HCT116 (cell line): ENCODE data around the gene DUSP16. TPM values are rescaled to one million over a fixed set of nuclear protein-coding genes. Genes with fewer than 3 reads are reported as not detected.

Experiments
- ATAC-seq: fragments of 200-7000 bp; cut with Tn5 transposase; 2 replicates; pipeline ENCODE4 v1.9.1; 2020; ENCODE audit warnings: mild to moderate bottlenecking, moderate library complexity
- BruUV-seq: library from RNA; stranded (reverse); fragments of 400-500 nt; replicated peaks from 2 replicates; lab custom pipeline; 2021; lab: Mats Ljungman, UMichigan
- CTCF ChIA-PET: fragments of 300-600 bp; sonication (Branson Sonifier 250); formaldehyde crosslinking; loops from one replicate; lab custom pipeline; 2021; ENCODE audit warnings: antibody characterized with exemption; lab: Charles Lee
- POLR2A ChIA-PET: fragments of 300-600, 350-600 bp; sonication (Branson Sonifier 250); formaldehyde crosslinking; loops from one replicate; lab custom pipeline; 2021; ENCODE audit warnings: antibody characterized with exemption; lab: Charles Lee
- RAD21 ChIA-PET, 2 experiments: fragments of 300-600 bp; sonication (Branson Sonifier 250); formaldehyde crosslinking; loops; one replicate each; lab custom pipeline; 2023; ENCODE audit warnings: low total read pairs in 2 of 2; ENCODE audit not compliant: uncharacterized antibody in 2 of 2, unreplicated experiment in 2 of 2, low non-redundant PET in 1 of 2; lab: Charles Lee
- DNase-seq: peaks from one replicate; pipeline ENCODE4 v3.0.0-alpha.2; 2010; ENCODE audit warnings: low read depth, low spot score
- H2AFZ ChIP-seq: fragments of 200-600 bp; shearing (Covaris generic), sonication (generic); 2 replicates; pipeline ENCODE4 v1.6.1; 2017; ENCODE audit warnings: low read depth, mixed run types, mixed read lengths, antibody characterized with exemption, low read length; ENCODE audit not compliant: poor library complexity, severe bottlenecking
- H3K27ac ChIP-seq: 2 replicates; pipeline ENCODE4 v1.5.1; 2012; ENCODE audit warnings: low read depth, low read length
- H3K27me3 ChIP-seq: fragments of 200-600 bp; sonication (generic); 2 replicates; pipeline ENCODE4 v1.6.1; 2016; ENCODE audit warnings: mixed run types, low read length, mixed read lengths; ENCODE audit not compliant: insufficient read depth
- H3K36me3 ChIP-seq, 2 experiments: fragments of 200-500 bp in 1 of 2; fragments of 200-600 bp in 1 of 2; sonication (Bioruptor generic) in 1 of 2; sonication (generic) in 1 of 2; 2 replicates each; pipeline versions ENCODE4 v1.5.1 to v1.6.1; 2014 to 2016; ENCODE audit warnings: low read length in 2 of 2, inconsistent platforms in 1 of 2, mixed read lengths in 1 of 2, mixed run types in 1 of 2; ENCODE audit not compliant: insufficient read depth in 2 of 2, control insufficient read depth in 1 of 2
- H3K4me1 ChIP-seq, 2 experiments: fragments of 200-600 bp in 1 of 2; sonication (generic) in 1 of 2; 2 replicates each; pipeline versions ENCODE4 v1.5.1 to v1.6.1; 2012 to 2017; ENCODE audit warnings: low read length in 2 of 2, inconsistent platforms in 1 of 2, mild to moderate bottlenecking in 1 of 2, mixed read lengths in 1 of 2, mixed run types in 1 of 2, moderate library complexity in 1 of 2; ENCODE audit not compliant: insufficient read depth in 2 of 2, control insufficient read depth in 1 of 2
- H3K4me2 ChIP-seq: fragments of 200-600 bp; sonication (generic); 2 replicates; pipeline ENCODE4 v1.6.1; 2017; ENCODE audit warnings: mixed run types, low read length, mixed read lengths
- H3K4me3 ChIP-seq, 2 experiments: fragments of 200-600 bp in 1 of 2; sonication (generic) in 1 of 2; replicated peaks in 1 of 2; 2 replicates each; pipeline ENCODE4 v1.5.1; 2011 to 2016; ENCODE audit warnings: low read length in 2 of 2, control low read depth in 1 of 2, low read depth in 1 of 2, mild to moderate bottlenecking in 1 of 2, mixed read lengths in 1 of 2, mixed run types in 1 of 2
- H3K79me2 ChIP-seq: fragments of 200-600 bp; sonication (generic); 2 replicates; pipeline ENCODE4 v1.6.1; 2017; ENCODE audit warnings: mild to moderate bottlenecking, mixed run types, low read length, moderate library complexity, mixed read lengths; ENCODE audit not compliant: insufficient read depth
- H3K9ac ChIP-seq: fragments of 200-600 bp; sonication (generic); 2 replicates; pipeline ENCODE4 v1.6.1; 2016; ENCODE audit warnings: low read length, mixed read lengths
- H3K9me2 ChIP-seq: fragments of 200-600 bp; sonication (generic), shearing (Covaris generic); 2 replicates; pipeline ENCODE4 v1.6.1; 2017; ENCODE audit warnings: mixed run types, mild to moderate bottlenecking, moderate library complexity; ENCODE audit not compliant: insufficient read depth
- H3K9me3 ChIP-seq, 2 experiments: fragments of 200-500 bp in 1 of 2; fragments of 200-600 bp in 1 of 2; sonication (Bioruptor generic) in 1 of 2; sonication (generic) in 1 of 2; 2 replicates each; pipeline ENCODE4 v1.6.1; 2014 to 2017; ENCODE audit warnings: low read length in 2 of 2, mixed read lengths in 2 of 2, inconsistent platforms in 1 of 2, low read depth in 1 of 2, mild to moderate bottlenecking in 1 of 2, mixed run types in 1 of 2, moderate library complexity in 1 of 2; ENCODE audit not compliant: control insufficient read depth in 1 of 2, insufficient read depth in 1 of 2
- H4K20me1 ChIP-seq: fragments of 200-600 bp; sonication (generic), shearing (Covaris generic); 2 replicates; pipeline ENCODE4 v1.6.1; 2017; ENCODE audit warnings: mixed run types, mild to moderate bottlenecking, moderate library complexity; ENCODE audit not compliant: insufficient read depth
- ATF3 ChIP-seq: IDR thresholded peaks from 2 replicates; pipeline ENCODE4 v1.6.1; 2012
- CTCF ChIP-seq, 3 experiments: fragments of 200-600 bp in 1 of 3; sonication (generic) in 1 of 3; IDR thresholded peaks in 2 of 3; conservative IDR thresholded peaks in 1 of 3; 2 replicates each; pipeline ENCODE4 v1.5.1; 2012 to 2017; ENCODE audit warnings: low read depth in 2 of 3, low read length in 2 of 3, antibody characterized with exemption in 1 of 3, borderline replicate concordance in 1 of 3, control low read depth in 1 of 3, mild to moderate bottlenecking in 1 of 3, mixed read lengths in 1 of 3, mixed run types in 1 of 3, moderate library complexity in 1 of 3; ENCODE audit not compliant: insufficient read depth in 1 of 3
- ELF1 ChIP-seq: IDR thresholded peaks from 2 replicates; pipeline ENCODE4 v1.6.1; 2012; ENCODE audit warnings: low read depth, borderline replicate concordance
- EZH2phosphoT487 ChIP-seq: fragments of 200-600 bp; IDR thresholded peaks from 2 replicates; pipeline ENCODE4 v1.6.1; 2018; ENCODE audit warnings: antibody characterized with exemption, borderline replicate concordance
- MAX ChIP-seq: IDR thresholded peaks from 2 replicates; pipeline ENCODE4 v1.6.1; 2012
- POLR2A ChIP-seq: IDR thresholded peaks from 2 replicates; pipeline ENCODE4 v1.7.0; 2011; ENCODE audit warnings: borderline replicate concordance; ENCODE audit not compliant: insufficient read depth, insufficient read length; ENCODE audit errors: extremely low read depth
- RAD21 ChIP-seq: IDR thresholded peaks from 2 replicates; pipeline ENCODE4 v1.6.1; 2012; ENCODE audit warnings: low read depth, mild to moderate bottlenecking
- REST ChIP-seq: IDR thresholded peaks from 2 replicates; pipeline ENCODE4 v1.6.1; 2012; ENCODE audit warnings: low read depth
- SP1 ChIP-seq: IDR thresholded peaks from 2 replicates; pipeline ENCODE4 v1.6.1; 2012; ENCODE audit warnings: low read depth
- SRF ChIP-seq: IDR thresholded peaks from 2 replicates; pipeline ENCODE4 v1.6.1; 2012; ENCODE audit warnings: low read depth
- ZNF274 ChIP-seq: fragments of 200-500 bp; sonication (Bioruptor generic); IDR thresholded peaks from 2 replicates; pipeline ENCODE4 v1.6.1; 2014; ENCODE audit warnings: mild to moderate bottlenecking, low read depth, low read length, inconsistent platforms
- intact Hi-C: fragments of 100-400 bp; cut with micrococcal nuclease; formaldehyde crosslinking; loops from 2 replicates; pipeline ENCODE4 v1.10.0; 2022
- total RNA-seq: library from RNA; stranded (reverse); gene quantifications from one replicate; pipeline ENCODE4 v1.2.1, GENCODE V29; 2021; ENCODE audit not compliant: unreplicated experiment

Gene DUSP16
- total RNA-seq, 1 experiment from 2014 or later: 13.4 TPM

DNA sequence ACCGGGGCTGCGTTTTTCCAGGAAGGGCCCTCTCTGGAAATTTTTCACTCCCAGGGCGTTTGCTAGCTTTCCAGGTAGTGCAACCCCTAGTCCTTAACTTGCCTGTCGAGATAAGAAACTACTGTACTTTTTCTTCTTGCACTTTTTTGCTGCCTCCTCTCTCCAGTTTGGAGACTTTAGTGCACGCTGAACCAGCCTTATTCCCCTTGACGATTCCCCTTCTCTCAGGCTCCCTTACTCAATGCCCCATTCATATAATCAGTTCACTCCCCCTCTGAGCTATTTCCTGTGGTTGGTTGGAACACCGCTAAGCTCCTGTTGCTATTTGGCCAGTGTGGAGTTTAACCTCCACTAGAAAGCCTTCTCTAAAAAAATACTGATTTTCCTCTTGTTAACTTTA lies 49.7 kb upstream of the DUSP16 start:
- Histone ChIP-seq H3K4me2 (peak overlapping the region; percentile 75), H3K9ac (peak overlapping the region; percentile 78), H2AFZ (peak overlapping the region; percentile 83), H3K79me2 (no peaks in the 10 kb centered on the region), H4K20me1 (no peaks in the 10 kb centered on the region), H3K4me3 (peak overlapping the region; percentile 82 to 93), H3K9me3 (no peaks in the 10 kb centered on the region), H3K27ac (peak overlapping the region; percentile 86), H3K4me1 (peaks cover 12 to 15% of the 10 kb centered on the region in 2 experiments), H3K36me3 (no peaks in the 10 kb centered on the region), H3K9me2 (no peaks in the 10 kb centered on the region), H3K27me3 (no peaks in the 10 kb centered on the region)
- TF ChIP-seq SP1: no peak
- no peak for TF ChIP-seq MAX
- no peak for TF ChIP-seq ELF1
- no peak for TF ChIP-seq REST
- no peak for TF ChIP-seq POLR2A
- TF ChIP-seq ZNF274: no peak
- no peak for TF ChIP-seq CTCF (IDR thresholded peaks at IDR 0.05 in 2 of 3, conservative IDR thresholded peaks at IDR 0.05 in 1 of 3; ENCODE audit: borderline replicate concordance in 1 of 3, insufficient read depth in 1 of 3, low read depth in 2 of 3, low read length in 2 of 3)
- TF ChIP-seq SRF: no peak
- TF ChIP-seq RAD21: no peak
- no peak for TF ChIP-seq EZH2phosphoT487
- TF ChIP-seq ATF3: no peak
- intact Hi-C loops: no loop called here
- ChIA-PET RAD21 (no interaction called here), CTCF (no interaction called here), POLR2A (no interaction called here)
- ATAC-seq: peak; percentile 49
- DNase-seq: no peak
- BruUV-seq: no TSS peak
